ENCODE results near the gene C4BPA. TPM values are rescaled to one million over a fixed set of nuclear protein-coding genes. Genes with fewer than 3 reads are reported as not detected.

C4BPA gene
- polyA plus RNA-seq, 1 of the 3 experiments (the other 2 are of a cell fraction): not detected

GRCh38 chr1:207067185-207067584 lies 36.8 kb upstream of the C4BPA start:
- Histone ChIP-seq H3K9me3 (no peaks in the 10 kb centered on the region), H3K36me3 (replicated peaks in 1 of 2; ENCODE audit: control insufficient read depth in 1 of 2, insufficient read depth in 2 of 2, low read length in 1 of 2) (peaks cover 10 to 26% of the 10 kb centered on the region in 2 experiments), H3F3A (replicated peaks; ENCODE audit: insufficient read depth) (no peaks in the 10 kb centered on the region), H3K4me2 (no peak overlapping the region), H3K9me2 (no peaks in the 10 kb centered on the region), H3K4me3 (ENCODE audit: low read depth in 2 of 2, low read length in 1 of 2) (no peak overlapping the region), H4K20me1 (ENCODE audit: insufficient read depth) (no peaks in the 10 kb centered on the region), H3K4me1 (ENCODE audit: control insufficient read depth in 1 of 2, insufficient read depth in 2 of 2, low read depth in 1 of 2, low read length in 1 of 2) (no peaks in the 10 kb centered on the region), H3K79me2 (ENCODE audit: insufficient read depth) (no peaks in the 10 kb centered on the region), H3K27ac (ENCODE audit: low read depth in 2 of 2, low read length in 1 of 2) (no peak overlapping the region), H3K9ac (no peak overlapping the region), H3K27me3 (ENCODE audit: insufficient read depth) (no peaks in the 10 kb centered on the region), H2AFZ (ENCODE audit: low read depth) (no peak overlapping the region)
- POLR2A ChIA-PET: no interaction called here
- TF ChIP-seq, protein P1, sequence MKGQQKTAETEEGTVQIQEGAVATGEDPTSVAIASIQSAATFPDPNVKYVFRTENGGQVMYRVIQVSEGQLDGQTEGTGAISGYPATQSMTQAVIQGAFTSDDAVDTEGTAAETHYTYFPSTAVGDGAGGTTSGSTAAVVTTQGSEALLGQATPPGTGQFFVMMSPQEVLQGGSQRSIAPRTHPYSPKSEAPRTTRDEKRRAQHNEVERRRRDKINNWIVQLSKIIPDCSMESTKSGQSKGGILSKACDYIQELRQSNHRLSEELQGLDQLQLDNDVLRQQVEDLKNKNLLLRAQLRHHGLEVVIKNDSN (IDR thresholded peaks at IDR 0.05; ENCODE audit: borderline replicate concordance, low read depth): no peak
- no peak for TF ChIP-seq TAF1 (IDR thresholded peaks at IDR 0.05; ENCODE audit: borderline replicate concordance, low read depth, low read length)
- TF ChIP-seq YY1 (IDR thresholded peaks at IDR 0.05; ENCODE audit: low read depth): no peak
- TF ChIP-seq FOXM1 (IDR thresholded peaks at IDR 0.05; ENCODE audit: low read depth): no peak
- TF ChIP-seq CHD2 (IDR thresholded peaks at IDR 0.05; ENCODE audit: low read length, partially characterized antibody): no peak
- TF ChIP-seq, protein P2, sequence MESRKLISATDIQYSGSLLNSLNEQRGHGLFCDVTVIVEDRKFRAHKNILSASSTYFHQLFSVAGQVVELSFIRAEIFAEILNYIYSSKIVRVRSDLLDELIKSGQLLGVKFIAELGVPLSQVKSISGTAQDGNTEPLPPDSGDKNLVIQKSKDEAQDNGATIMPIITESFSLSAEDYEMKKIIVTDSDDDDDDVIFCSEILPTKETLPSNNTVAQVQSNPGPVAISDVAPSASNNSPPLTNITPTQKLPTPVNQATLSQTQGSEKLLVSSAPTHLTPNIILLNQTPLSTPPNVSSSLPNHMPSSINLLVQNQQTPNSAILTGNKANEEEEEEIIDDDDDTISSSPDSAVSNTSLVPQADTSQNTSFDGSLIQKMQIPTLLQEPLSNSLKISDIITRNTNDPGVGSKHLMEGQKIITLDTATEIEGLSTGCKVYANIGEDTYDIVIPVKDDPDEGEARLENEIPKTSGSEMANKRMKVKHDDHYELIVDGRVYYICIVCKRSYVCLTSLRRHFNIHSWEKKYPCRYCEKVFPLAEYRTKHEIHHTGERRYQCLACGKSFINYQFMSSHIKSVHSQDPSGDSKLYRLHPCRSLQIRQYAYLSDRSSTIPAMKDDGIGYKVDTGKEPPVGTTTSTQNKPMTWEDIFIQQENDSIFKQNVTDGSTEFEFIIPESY (IDR thresholded peaks at IDR 0.05; ENCODE audit: borderline replicate concordance, low read depth): no peak
- TF ChIP-seq RFX5 (IDR thresholded peaks at IDR 0.05; ENCODE audit: low read length): no peak
- TF ChIP-seq FOSL2 (IDR thresholded peaks at IDR 0.05; ENCODE audit: borderline replicate concordance, low read depth): no peak
- no peak for TF ChIP-seq RAD21 (IDR thresholded peaks at IDR 0.05; ENCODE audit: low read length)
- TF ChIP-seq JUND (IDR thresholded peaks at IDR 0.05): no peak
- no peak for TF ChIP-seq ELF1 (IDR thresholded peaks at IDR 0.05)
- no peak for DNase-seq
- 54% methylated on average over 3 of the region's 3 CpGs for WGBS (ENCODE audit: low lambda C conversion rate)
- CTCF ChIA-PET: interaction anchor here (1.8 to 2.0 kb wide), 2 partner anchors 12 to 17 kb away, joined by 6 to 8 read pairs; no protein-coding TSS in a partner anchor

GRCh38 chr1:207067665-207068064 lies 36.4 kb upstream of the C4BPA start:
- H4K20me1 ChIP-seq (ENCODE audit: insufficient read depth): no peaks in the 10 kb centered on the region
- H3K27me3 ChIP-seq (ENCODE audit: insufficient read depth): no peaks in the 10 kb centered on the region
- no peaks in the 10 kb centered on the region for H3K9me2 ChIP-seq
- no peak overlapping the region for H3K4me3 ChIP-seq (ENCODE audit: low read depth in 2 of 2, low read length in 1 of 2)
- no peaks in the 10 kb centered on the region for H3F3A ChIP-seq (replicated peaks; ENCODE audit: insufficient read depth)
- ChIA-PET POLR2A (no interaction called here), CTCF (interaction anchor here (1.3 to 2.0 kb wide), 3 partner anchors 13 to 17 kb away, joined by 3 to 8 read pairs (median 6); no protein-coding TSS in a partner anchor)
- no peak overlapping the region for H2AFZ ChIP-seq (ENCODE audit: low read depth)
- DNase-seq: no peak
- 91% methylated on average over 5 of the region's 5 CpGs for WGBS (ENCODE audit: low lambda C conversion rate)
- H3K9ac ChIP-seq: no peak overlapping the region
- TF ChIP-seq CHD2 (IDR thresholded peaks at IDR 0.05; ENCODE audit: low read length, partially characterized antibody) (no peak), TCF12 (IDR thresholded peaks at IDR 0.05) (no peak), RFX5 (IDR thresholded peaks at IDR 0.05; ENCODE audit: low read length) (no peak), FOXM1 (IDR thresholded peaks at IDR 0.05; ENCODE audit: low read depth) (no peak), MXI1 (IDR thresholded peaks at IDR 0.05; ENCODE audit: low read depth, low read length) (no peak), EZH2phosphoT487 (IDR thresholded peaks at IDR 0.05; ENCODE audit: borderline replicate concordance, low read depth) (no peak)
- peaks cover 10 to 25% of the 10 kb centered on the region in 2 experiments for H3K36me3 ChIP-seq (replicated peaks in 1 of 2; ENCODE audit: control insufficient read depth in 1 of 2, insufficient read depth in 2 of 2, low read length in 1 of 2)
- H3K4me1 ChIP-seq (ENCODE audit: control insufficient read depth in 1 of 2, insufficient read depth in 2 of 2, low read depth in 1 of 2, low read length in 1 of 2): no peaks in the 10 kb centered on the region
- H3K27ac ChIP-seq (ENCODE audit: low read depth in 2 of 2, low read length in 1 of 2): no peak overlapping the region
- no peaks in the 10 kb centered on the region for H3K9me3 ChIP-seq
- H3K4me2 ChIP-seq: no peak overlapping the region
- no peaks in the 10 kb centered on the region for H3K79me2 ChIP-seq (ENCODE audit: insufficient read depth)
